Progenitor cell of endocrine pancreas (in vitro differentiated cells): ENCODE results near the gene OR9Q1. TPM values are rescaled to one million over a fixed set of nuclear protein-coding genes. Genes with fewer than 3 reads are reported as not detected.

ENCODE experiments used
- DNase-seq: peaks from one replicate; pipeline ENCODE4 v3.0.0; 2021; ENCODE audit warnings: low spot score; ENCODE audit not compliant: unreplicated experiment
- H3K27ac Mint-ChIP-seq: 2 replicates; pipeline ENCODE4 v1.8.0; 2021; ENCODE audit warnings: mild to moderate bottlenecking, moderate library complexity, mixed read lengths
- H3K27me3 Mint-ChIP-seq: 2 replicates; pipeline ENCODE4 v1.8.0; 2021; ENCODE audit warnings: mixed read lengths
- H3K36me3 Mint-ChIP-seq: 2 replicates; pipeline ENCODE4 v1.8.0; 2022; ENCODE audit warnings: mixed read lengths; ENCODE audit not compliant: insufficient read depth
- H3K4me1 Mint-ChIP-seq: 2 replicates; pipeline ENCODE4 v1.8.0; 2021; ENCODE audit warnings: low read depth, mixed read lengths
- H3K4me3 Mint-ChIP-seq: 2 replicates; pipeline ENCODE4 v1.8.0; 2021; ENCODE audit warnings: low read depth, mild to moderate bottlenecking, moderate library complexity, mixed read lengths
- H3K9me3 Mint-ChIP-seq: 2 replicates; pipeline ENCODE4 v1.8.0; 2021; ENCODE audit warnings: low read depth, mixed read lengths
- total RNA-seq: library from RNA; stranded (reverse); gene quantifications from 2 replicates; pipeline ENCODE4 v1.2.1, GENCODE V29; 2021
- TF ChIP-seq, protein P1 (sequence below): fragments of 200-600 bp; sonication (generic); IDR thresholded peaks from one replicate; pipeline ENCODE4 v1.5.0; 2021; ENCODE audit warnings: antibody characterized with exemption, mild to moderate bottlenecking; ENCODE audit not compliant: unreplicated experiment

Gene OR9Q1
- total RNA-seq, 1 donor from 2014 or later = not detected

DNA sequence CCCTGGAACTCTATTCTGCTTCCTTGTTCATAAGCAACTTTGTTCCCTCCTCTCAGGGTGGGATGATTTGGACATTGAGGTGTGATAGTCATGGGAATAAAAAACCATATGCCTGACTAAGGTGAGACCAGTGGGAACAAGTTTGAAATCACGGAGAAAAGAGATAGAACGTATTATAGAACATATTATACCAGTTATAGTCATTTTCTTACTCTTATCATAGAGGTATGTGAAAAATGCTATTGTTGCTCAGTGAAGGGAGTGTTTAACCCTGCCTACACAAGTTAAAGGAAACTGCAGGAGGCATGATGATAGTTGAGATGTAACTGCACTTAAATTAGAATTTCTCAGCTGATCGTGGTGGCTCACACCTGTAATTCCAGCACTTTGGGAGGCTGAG is 22.6 kb downstream of the OR9Q1 start:
- TF ChIP-seq, protein P1, sequence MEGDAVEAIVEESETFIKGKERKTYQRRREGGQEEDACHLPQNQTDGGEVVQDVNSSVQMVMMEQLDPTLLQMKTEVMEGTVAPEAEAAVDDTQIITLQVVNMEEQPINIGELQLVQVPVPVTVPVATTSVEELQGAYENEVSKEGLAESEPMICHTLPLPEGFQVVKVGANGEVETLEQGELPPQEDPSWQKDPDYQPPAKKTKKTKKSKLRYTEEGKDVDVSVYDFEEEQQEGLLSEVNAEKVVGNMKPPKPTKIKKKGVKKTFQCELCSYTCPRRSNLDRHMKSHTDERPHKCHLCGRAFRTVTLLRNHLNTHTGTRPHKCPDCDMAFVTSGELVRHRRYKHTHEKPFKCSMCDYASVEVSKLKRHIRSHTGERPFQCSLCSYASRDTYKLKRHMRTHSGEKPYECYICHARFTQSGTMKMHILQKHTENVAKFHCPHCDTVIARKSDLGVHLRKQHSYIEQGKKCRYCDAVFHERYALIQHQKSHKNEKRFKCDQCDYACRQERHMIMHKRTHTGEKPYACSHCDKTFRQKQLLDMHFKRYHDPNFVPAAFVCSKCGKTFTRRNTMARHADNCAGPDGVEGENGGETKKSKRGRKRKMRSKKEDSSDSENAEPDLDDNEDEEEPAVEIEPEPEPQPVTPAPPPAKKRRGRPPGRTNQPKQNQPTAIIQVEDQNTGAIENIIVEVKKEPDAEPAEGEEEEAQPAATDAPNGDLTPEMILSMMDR = no peak
- Mint-ChIP-seq H3K9me3 (peaks cover 18% of the 10 kb centered on the region), H3K36me3 (peaks cover 4% of the 10 kb centered on the region), H3K4me1 (peaks cover 12% of the 10 kb centered on the region), H3K27ac (peak overlapping the region; percentile 51), H3K27me3 (no peaks in the 10 kb centered on the region), H3K4me3 (no peak overlapping the region)
- DNase-seq = no peak

- H3K27ac Mint-ChIP-seq = no peak overlapping the region
- TF ChIP-seq, protein P1 = no peak
- DNase-seq = no peak
- H3K36me3 Mint-ChIP-seq = peaks cover 4% of the 10 kb centered on the region
- no peak overlapping the region for H3K4me3 Mint-ChIP-seq
- H3K4me1 Mint-ChIP-seq = peaks cover 12% of the 10 kb centered on the region
- no peaks in the 10 kb centered on the region for H3K27me3 Mint-ChIP-seq
- H3K9me3 Mint-ChIP-seq = peaks cover 15% of the 10 kb centered on the region
These were observed 24.1 kb downstream of the OR9Q1 start for GRCh38 chr11:58047818-58048217.

GRCh38 chr11:58055806-58056401 is 32.2 kb downstream of the OR9Q1 start:
- TF ChIP-seq, protein P1 = no peak

DNA sequence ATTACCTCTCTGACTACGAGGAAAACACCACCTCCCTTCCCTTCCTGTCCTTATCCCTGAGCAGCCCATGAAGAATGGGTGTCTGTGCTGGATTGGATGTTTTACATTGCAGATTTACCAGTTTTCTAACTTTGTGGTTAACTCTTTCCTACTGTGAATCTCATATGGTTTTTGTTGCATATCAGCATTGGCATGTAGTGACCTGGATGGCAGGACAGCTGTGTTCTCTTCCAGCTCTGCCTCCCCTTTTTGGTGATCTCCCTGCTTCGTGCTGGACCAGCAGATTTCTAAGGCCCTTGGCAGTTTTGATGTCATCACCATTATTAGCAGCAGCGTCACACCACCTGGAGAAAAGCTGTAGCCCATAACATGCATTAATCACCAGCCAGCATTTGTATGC is 33.8 kb downstream of the OR9Q1 start:
- Mint-ChIP-seq H3K36me3 (peaks cover 1% of the 10 kb centered on the region), H3K4me3 (no peak overlapping the region), H3K4me1 (peaks cover 32% of the 10 kb centered on the region), H3K9me3 (peaks cover 8% of the 10 kb centered on the region), H3K27me3 (no peaks in the 10 kb centered on the region), H3K27ac (peak overlapping the region; percentile 68)
- no peak for DNase-seq
- TF ChIP-seq, protein P1 = no peak

More at GRCh38 chr11:58055806-58056401, 32.2 kb downstream of the OR9Q1 start:
- no peak overlapping the region for H3K4me3 Mint-ChIP-seq
- DNase-seq = no peak
- H3K9me3 Mint-ChIP-seq = peaks cover 8% of the 10 kb centered on the region
- peaks cover 20% of the 10 kb centered on the region for H3K4me1 Mint-ChIP-seq
- H3K27ac Mint-ChIP-seq = no peak overlapping the region
- peaks cover 1% of the 10 kb centered on the region for H3K36me3 Mint-ChIP-seq
- no peaks in the 10 kb centered on the region for H3K27me3 Mint-ChIP-seq

GRCh38 chr11:58058276-58059006 is 34.8 kb downstream of the OR9Q1 start:
- H3K4me3 Mint-ChIP-seq = no peak overlapping the region
- H3K36me3 Mint-ChIP-seq = peaks cover 1% of the 10 kb centered on the region
- peaks cover 32% of the 10 kb centered on the region for H3K4me1 Mint-ChIP-seq
- H3K27ac Mint-ChIP-seq = peak overlapping the region; percentile 97
- no peaks in the 10 kb centered on the region for H3K27me3 Mint-ChIP-seq
- TF ChIP-seq, protein P1 = no peak
- peaks cover 8% of the 10 kb centered on the region for H3K9me3 Mint-ChIP-seq
- no peak for DNase-seq
